GM12878 (cell line): ENCODE results near the gene LRIT2. TPM values are rescaled to one million over a fixed set of nuclear protein-coding genes. Genes with fewer than 3 reads are reported as not detected.

Experiments used
- ATAC-seq: fragments of 200-7000 bp; cut with Tn5 transposase; 3 replicates; pipeline ENCODE4 v1.9.1; 2020; ENCODE audit warnings: mild to moderate bottlenecking, moderate library complexity
- BruUV-seq: library from RNA; stranded (reverse); fragments of 400-500 nt; replicated peaks from 2 replicates; lab custom pipeline; 2021; lab: Mats Ljungman, UMichigan
- CTCF ChIA-PET: fragments of 300-600 bp; sonication (Branson Sonifier 250); formaldehyde crosslinking; extraction: SDS; loops from one replicate; lab custom pipeline; 2021; ENCODE audit warnings: inconsistent platforms; lab: Yijun Ruan, JAX
- POLR2A ChIA-PET: fragments of 350-600 bp; formaldehyde crosslinking; extraction: SDS; loops from one replicate; lab custom pipeline; 2021; ENCODE audit warnings: inconsistent platforms; lab: Charles Lee
- RAD21 ChIA-PET: fragments of 300-600 bp; sonication (Branson Sonifier 250); formaldehyde crosslinking; loops from one replicate; lab custom pipeline; 2023; ENCODE audit warnings: antibody characterized with exemption; ENCODE audit not compliant: unreplicated experiment; lab: Charles Lee
- SMC1A ChIA-PET: fragments of 300-600 bp; sonication (Branson Sonifier 250); formaldehyde crosslinking; loops from one replicate; lab custom pipeline; 2023; ENCODE audit not compliant: unreplicated experiment, uncharacterized antibody; lab: Charles Lee
- DNase-seq: peaks from one replicate; pipeline ENCODE4 v3.0.0-alpha.2; 2011; ENCODE audit warnings: low read depth, low spot score
- FAIRE-seq: peaks from 3 replicates; lab custom pipeline; 2011; peaks lifted over from hg19 to GRCh38; lab: Jason Lieb, UNC
- H2AFZ ChIP-seq: 2 replicates; pipeline ENCODE4 v1.6.0; 2011; ENCODE audit warnings: low read depth, low read length, control low read depth; ENCODE audit not compliant: control insufficient read depth
- H3K27ac ChIP-seq: 2 replicates; pipeline ENCODE4 v1.5.1; 2011; ENCODE audit warnings: control low read depth; ENCODE audit not compliant: control insufficient read depth, insufficient read depth
- H3K27me3 ChIP-seq, 2 experiments: replicated peaks in 1 of 2; 2 replicates each; pipeline versions ENCODE4 v1.6.0 to v1.6.1; 2011; ENCODE audit warnings: low read length in 1 of 2; ENCODE audit not compliant: control insufficient read depth in 2 of 2, insufficient read depth in 2 of 2
- H3K36me3 ChIP-seq, 2 experiments: 2 replicates each; pipeline ENCODE4 v1.5.1; 2011; ENCODE audit warnings: low read length in 1 of 2; ENCODE audit not compliant: control insufficient read depth in 2 of 2, insufficient read depth in 2 of 2
- H3K4me1 ChIP-seq: 2 replicates; pipeline ENCODE4 v1.6.1; 2011; ENCODE audit warnings: mild to moderate bottlenecking, low read length, moderate library complexity, mixed read lengths; ENCODE audit not compliant: control insufficient read depth, insufficient read depth
- H3K4me2 ChIP-seq: 2 replicates; pipeline ENCODE4 v1.6.0; 2011; ENCODE audit warnings: control low read depth; ENCODE audit not compliant: control insufficient read depth, insufficient read depth
- H3K4me3 ChIP-seq: fragments of 200-600 bp; sonication (generic); 2 replicates; pipeline ENCODE4 v1.5.1; 2016
- H3K79me2 ChIP-seq: 2 replicates; pipeline ENCODE4 v1.6.0; 2011; ENCODE audit warnings: low read length; ENCODE audit not compliant: control insufficient read depth, insufficient read depth
- H3K9ac ChIP-seq: 2 replicates; pipeline ENCODE4 v1.8.0; 2011; ENCODE audit warnings: low read length, control low read depth, mixed read lengths; ENCODE audit not compliant: control insufficient read depth, insufficient read depth
- H3K9me3 ChIP-seq: replicated peaks from 3 replicates; pipeline ENCODE4 v1.5.1; 2011; ENCODE audit warnings: mild to moderate bottlenecking, low read length; ENCODE audit not compliant: control insufficient read depth, insufficient read depth
- H4K20me1 ChIP-seq: 2 replicates; pipeline ENCODE4 v1.6.0; 2011; ENCODE audit not compliant: control insufficient read depth, insufficient read depth
- E2F4 ChIP-seq: IDR thresholded peaks from 2 replicates; pipeline ENCODE4 v1.6.1; 2012; ENCODE audit warnings: low read depth, low read length, improper control_type of control experiment
- ELK1 ChIP-seq: IDR thresholded peaks from 2 replicates; pipeline ENCODE4 v1.6.1; 2012; ENCODE audit warnings: low read depth, low read length, improper control_type of control experiment
- LARP7 ChIP-seq: fragments of 450-650 bp; IDR thresholded peaks from 2 replicates; pipeline ENCODE4 v1.6.1; 2017; ENCODE audit warnings: mild to moderate bottlenecking
- NR2C1 ChIP-seq: fragments of 450-650 bp; IDR thresholded peaks from 2 replicates; pipeline ENCODE4 v1.6.1; 2017; ENCODE audit warnings: antibody characterized with exemption, mild to moderate bottlenecking, moderate library complexity
- NR2C2 ChIP-seq: IDR thresholded peaks from 2 replicates; pipeline ENCODE4 v1.6.1; 2011; ENCODE audit warnings: borderline replicate concordance, low read depth; ENCODE audit not compliant: control insufficient read depth, insufficient read length
- RCOR1 ChIP-seq: conservative IDR thresholded peaks from 2 replicates; pipeline ENCODE4 v1.6.1; 2012; ENCODE audit warnings: low read depth, low read length, improper control_type of control experiment
- SPI1 ChIP-seq: IDR thresholded peaks from 2 replicates; pipeline ENCODE4 v1.6.1; 2011; ENCODE audit warnings: low read depth, mild to moderate bottlenecking, low read length, moderate library complexity, borderline replicate concordance; ENCODE audit not compliant: insufficient read depth
- STAT1 ChIP-seq: fragments of 450-650 bp; conservative IDR thresholded peaks from 2 replicates; pipeline ENCODE4 v1.6.1; 2014; ENCODE audit warnings: antibody characterized with exemption, mild to moderate bottlenecking
- ZNF274 ChIP-seq: IDR thresholded peaks from one replicate; pipeline ENCODE4 v1.8.0; 2011; ENCODE audit not compliant: insufficient read length, insufficient read depth
- ZZZ3 ChIP-seq: IDR thresholded peaks from 2 replicates; pipeline ENCODE4 v1.6.1; 2011; ENCODE audit warnings: low read depth; ENCODE audit not compliant: control insufficient read depth, insufficient read length
- WGBS: methylation state at CpG from one replicate; pipeline ENCODE4 v1.1.6; 2016; ENCODE audit warnings: low lambda C conversion rate; ENCODE audit not compliant: insufficient replicate concordance, insufficient coverage; ENCODE audit errors: missing lambda C conversion rate; 5-methylcytosine and 5-hydroxymethylcytosine counted together
- in situ Hi-C: fragments of 300-500 bp; cut with MboI; formaldehyde crosslinking; loops from 9 replicates; pipeline ENCODE4 v1.14.3; 2018; ENCODE audit warnings: mixed read lengths
- intact Hi-C: fragments of 100-400 bp; cut with micrococcal nuclease; formaldehyde crosslinking; loops from one replicate; pipeline ENCODE4 v1.14.2; 2022; ENCODE audit not compliant: unreplicated experiment
- polyA plus RNA-seq, 11 experiments: library from polyadenylated mRNA; depleted of rRNA in 4 of 11; unstranded in 6 of 11; stranded (reverse) in 5 of 11; fragments of >200 nt; fragmentation: Nextera tagmentation in 4 of 11; fragmentation: Illumina TruSeq in 1 of 11; extraction: Ambion mirVana in 4 of 11; extraction: Trizol in 1 of 11; gene quantifications; 1 replicate in 1 of 11; 2 replicates in 10 of 11; pipeline versions ENCODE4 v1.2.1 to v1.2.3, GENCODE V29; 2011 to 2016; ENCODE audit warnings: inconsistent platforms in 2 of 11, missing spikeins in 2 of 11, low read depth in 1 of 11
- total RNA-seq, 4 experiments: library from RNA; depleted of rRNA in 3 of 4; stranded (reverse); fragments of >200 nt in 3 of 4; fragmentation: Illumina TruSeq in 1 of 4; extraction: Trizol in 1 of 4; gene quantifications; 2 replicates each; pipeline versions ENCODE4 v1.2.1 to v1.2.3, GENCODE V29; 2013 to 2021
- TF ChIP-seq, protein P1 (sequence below): fragments of 450-650 bp; formaldehyde crosslinking; IDR thresholded peaks from 2 replicates; pipeline ENCODE4 v1.4.0; 2020; ENCODE audit warnings: mild to moderate bottlenecking, moderate library complexity
- TF ChIP-seq, protein P2 (sequence below): fragments of 450-650 bp; IDR thresholded peaks from 2 replicates; pipeline ENCODE4 v1.6.1; 2017; ENCODE audit warnings: mild to moderate bottlenecking
- TF ChIP-seq, protein P3 (sequence below): fragments of 450-650 bp; IDR thresholded peaks from 2 replicates; pipeline ENCODE4 v1.6.1; 2016; ENCODE audit warnings: mild to moderate bottlenecking

LRIT2 gene
- total and polyA plus RNA-seq, 10 of the 15 experiments (the other 5 are each of a cell fraction or from before 2014, with no cell fraction given), result not detected

DNA sequence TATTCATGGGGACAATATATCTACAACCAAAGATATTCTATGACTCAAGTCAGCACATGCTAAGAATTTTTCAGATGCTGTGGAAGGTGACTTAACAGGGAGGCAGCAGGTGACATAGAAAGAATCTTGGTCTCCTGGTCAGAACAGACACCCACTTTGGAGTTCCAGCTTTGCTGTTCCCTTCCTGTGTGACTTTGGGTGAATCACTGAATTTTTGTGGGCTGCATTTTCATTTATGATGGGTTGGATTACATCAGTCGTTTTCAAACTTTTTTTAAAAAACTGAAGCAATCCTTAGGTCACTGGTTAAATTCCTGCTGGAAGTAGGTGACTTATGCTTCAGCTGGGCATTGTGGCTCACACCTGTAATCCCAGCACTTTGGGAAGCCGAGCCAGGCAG lies 44.4 kb upstream of the LRIT2 start (continued):
- TF ChIP-seq, protein P1, sequence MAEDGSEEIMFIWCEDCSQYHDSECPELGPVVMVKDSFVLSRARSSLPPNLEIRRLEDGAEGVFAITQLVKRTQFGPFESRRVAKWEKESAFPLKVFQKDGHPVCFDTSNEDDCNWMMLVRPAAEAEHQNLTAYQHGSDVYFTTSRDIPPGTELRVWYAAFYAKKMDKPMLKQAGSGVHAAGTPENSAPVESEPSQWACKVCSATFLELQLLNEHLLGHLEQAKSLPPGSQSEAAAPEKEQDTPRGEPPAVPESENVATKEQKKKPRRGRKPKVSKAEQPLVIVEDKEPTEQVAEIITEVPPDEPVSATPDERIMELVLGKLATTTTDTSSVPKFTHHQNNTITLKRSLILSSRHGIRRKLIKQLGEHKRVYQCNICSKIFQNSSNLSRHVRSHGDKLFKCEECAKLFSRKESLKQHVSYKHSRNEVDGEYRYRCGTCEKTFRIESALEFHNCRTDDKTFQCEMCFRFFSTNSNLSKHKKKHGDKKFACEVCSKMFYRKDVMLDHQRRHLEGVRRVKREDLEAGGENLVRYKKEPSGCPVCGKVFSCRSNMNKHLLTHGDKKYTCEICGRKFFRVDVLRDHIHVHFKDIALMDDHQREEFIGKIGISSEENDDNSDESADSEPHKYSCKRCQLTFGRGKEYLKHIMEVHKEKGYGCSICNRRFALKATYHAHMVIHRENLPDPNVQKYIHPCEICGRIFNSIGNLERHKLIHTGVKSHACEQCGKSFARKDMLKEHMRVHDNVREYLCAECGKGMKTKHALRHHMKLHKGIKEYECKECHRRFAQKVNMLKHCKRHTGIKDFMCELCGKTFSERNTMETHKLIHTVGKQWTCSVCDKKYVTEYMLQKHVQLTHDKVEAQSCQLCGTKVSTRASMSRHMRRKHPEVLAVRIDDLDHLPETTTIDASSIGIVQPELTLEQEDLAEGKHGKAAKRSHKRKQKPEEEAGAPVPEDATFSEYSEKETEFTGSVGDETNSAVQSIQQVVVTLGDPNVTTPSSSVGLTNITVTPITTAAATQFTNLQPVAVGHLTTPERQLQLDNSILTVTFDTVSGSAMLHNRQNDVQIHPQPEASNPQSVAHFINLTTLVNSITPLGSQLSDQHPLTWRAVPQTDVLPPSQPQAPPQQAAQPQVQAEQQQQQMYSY (CRISPR knock-in tag), result no peak
- no peak for TF ChIP-seq RCOR1
- TF ChIP-seq, all 136 proteins: peak for 0

DNA sequence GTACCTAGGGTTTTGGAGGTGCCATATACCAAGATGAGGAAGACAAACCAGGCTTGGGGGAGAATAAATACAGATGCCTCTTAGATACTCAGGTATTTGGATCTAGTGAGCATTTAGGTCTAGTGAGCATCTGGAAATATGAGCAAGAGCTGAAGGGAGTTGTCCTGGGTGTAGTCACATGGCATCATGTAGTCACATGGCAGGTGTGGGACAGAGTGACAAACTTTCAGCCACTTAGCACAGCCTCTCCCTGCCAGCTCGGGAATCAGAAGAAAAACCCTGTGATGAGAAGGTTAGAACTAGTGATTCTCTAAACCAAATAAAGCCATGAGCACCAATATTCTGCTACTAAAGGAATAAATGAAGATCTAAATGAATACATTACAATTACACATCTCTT lies 43.8 kb upstream of the LRIT2 start:
- ATAC-seq, result no peak
- Histone ChIP-seq H3K4me2 (no peak overlapping the region), H3K27me3 (peaks cover 0 to 2% of the 10 kb centered on the region in 2 experiments; a peak in 2 of 4 replicates), H2AFZ (no peak overlapping the region), H3K4me1 (no peaks in the 10 kb centered on the region), H3K36me3 (no peaks in the 10 kb centered on the region), H3K79me2 (no peaks in the 10 kb centered on the region), H4K20me1 (no peaks in the 10 kb centered on the region), H3K9me3 (no peaks in the 10 kb centered on the region), H3K9ac (no peak overlapping the region), H3K4me3 (no peak overlapping the region), H3K27ac (no peak overlapping the region)
- no peak for DNase-seq
- in situ Hi-C loops, result loop anchor here (5.0 kb wide), 2 partner anchors 273 to 448 kb away; no protein-coding TSS in a partner anchor
- no TSS peak for BruUV-seq
- RAD21 ChIA-PET, result interaction anchor here (6.6 kb wide), 1 partner anchor 266 kb away, joined by 74 read pairs; no protein-coding TSS in a partner anchor
- SMC1A ChIA-PET, result interaction anchor here (1.6 kb wide), 1 partner anchor 268 kb away, joined by 6 read pairs; no protein-coding TSS in a partner anchor
- intact Hi-C loops, result loop anchor here (10.0 kb wide), 1 partner anchor 446 kb away; no protein-coding TSS in a partner anchor
- WGBS, result 0% methylated on average over 1 of the region's 1 CpG
- POLR2A ChIA-PET, result no interaction called here
- CTCF ChIA-PET, result interaction anchor here (0.6 to 8.3 kb wide), 6 partner anchors 12 to 268 kb away, joined by 3 to 228 read pairs (median 3); no protein-coding TSS in a partner anchor
- TF ChIP-seq LARP7 (no peak), SPI1 (no peak), NR2C2 (no peak), NR2C1 (no peak), ZZZ3 (no peak), E2F4 (no peak), STAT1 (no peak), ZNF274 (no peak), ELK1 (no peak)
- TF ChIP-seq, protein P2, sequence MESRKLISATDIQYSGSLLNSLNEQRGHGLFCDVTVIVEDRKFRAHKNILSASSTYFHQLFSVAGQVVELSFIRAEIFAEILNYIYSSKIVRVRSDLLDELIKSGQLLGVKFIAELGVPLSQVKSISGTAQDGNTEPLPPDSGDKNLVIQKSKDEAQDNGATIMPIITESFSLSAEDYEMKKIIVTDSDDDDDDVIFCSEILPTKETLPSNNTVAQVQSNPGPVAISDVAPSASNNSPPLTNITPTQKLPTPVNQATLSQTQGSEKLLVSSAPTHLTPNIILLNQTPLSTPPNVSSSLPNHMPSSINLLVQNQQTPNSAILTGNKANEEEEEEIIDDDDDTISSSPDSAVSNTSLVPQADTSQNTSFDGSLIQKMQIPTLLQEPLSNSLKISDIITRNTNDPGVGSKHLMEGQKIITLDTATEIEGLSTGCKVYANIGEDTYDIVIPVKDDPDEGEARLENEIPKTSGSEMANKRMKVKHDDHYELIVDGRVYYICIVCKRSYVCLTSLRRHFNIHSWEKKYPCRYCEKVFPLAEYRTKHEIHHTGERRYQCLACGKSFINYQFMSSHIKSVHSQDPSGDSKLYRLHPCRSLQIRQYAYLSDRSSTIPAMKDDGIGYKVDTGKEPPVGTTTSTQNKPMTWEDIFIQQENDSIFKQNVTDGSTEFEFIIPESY, result no peak
- TF ChIP-seq, protein P3, sequence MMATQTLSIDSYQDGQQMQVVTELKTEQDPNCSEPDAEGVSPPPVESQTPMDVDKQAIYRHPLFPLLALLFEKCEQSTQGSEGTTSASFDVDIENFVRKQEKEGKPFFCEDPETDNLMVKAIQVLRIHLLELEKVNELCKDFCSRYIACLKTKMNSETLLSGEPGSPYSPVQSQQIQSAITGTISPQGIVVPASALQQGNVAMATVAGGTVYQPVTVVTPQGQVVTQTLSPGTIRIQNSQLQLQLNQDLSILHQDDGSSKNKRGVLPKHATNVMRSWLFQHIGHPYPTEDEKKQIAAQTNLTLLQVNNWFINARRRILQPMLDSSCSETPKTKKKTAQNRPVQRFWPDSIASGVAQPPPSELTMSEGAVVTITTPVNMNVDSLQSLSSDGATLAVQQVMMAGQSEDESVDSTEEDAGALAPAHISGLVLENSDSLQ, result no peak
- TF ChIP-seq, all 136 proteins: peak for 0
- no peak for FAIRE-seq
